Astrocyte of the hippocampus (primary cell): ENCODE measurements around the gene CDC45.

Experiments used
- DNase-seq: peaks from one replicate; pipeline ENCODE4 v3.0.0; 2011; ENCODE audit warnings: low read depth, low spot score

Gene CDC45

GRCh38 chr22:19494676-19495173, 15.0 kb downstream of the CDC45 start:
- no peak for DNase-seq

- no peak for DNase-seq
Observed at GRCh38 chr22:19495562-19496323, 16.0 kb downstream of the CDC45 start.

- no peak for DNase-seq
Observed at GRCh38 chr22:19496324-19496630, 16.6 kb downstream of the CDC45 start.

GRCh38 chr22:19497245-19497644, 17.5 kb downstream of the CDC45 start:
- peak; percentile 92 for DNase-seq

GRCh38 chr22:19498154-19498865, 18.6 kb downstream of the CDC45 start:
- no peak for DNase-seq

- no peak for DNase-seq
Observed at GRCh38 chr22:19498866-19499190, 19.1 kb downstream of the CDC45 start.

GRCh38 chr22:19499236-19499879, 19.6 kb downstream of the CDC45 start:
- DNase-seq: no peak

GRCh38 chr22:19499880-19500242, 20.1 kb downstream of the CDC45 start:
- no peak for DNase-seq

- DNase-seq: no peak
Observed at GRCh38 chr22:19501897-19502447, 22.3 kb downstream of the CDC45 start.

- DNase-seq: no peak
Observed at GRCh38 chr22:19503367-19503766, 23.6 kb downstream of the CDC45 start.

- DNase-seq: no peak
Observed at GRCh38 chr22:19503869-19504268, 24.1 kb downstream of the CDC45 start.

- DNase-seq: no peak
Observed at GRCh38 chr22:19504900-19505734, 25.4 kb downstream of the CDC45 start.

GRCh38 chr22:19505735-19506126, 26.0 kb downstream of the CDC45 start:
- DNase-seq: no peak

- no peak for DNase-seq
Observed at GRCh38 chr22:19506212-19506611, 26.5 kb downstream of the CDC45 start.

- no peak for DNase-seq
Observed at GRCh38 chr22:19507534-19507861, 27.8 kb downstream of the CDC45 start.

GRCh38 chr22:19508024-19508776, 28.5 kb downstream of the CDC45 start:
- no peak for DNase-seq

GRCh38 chr22:19509191-19509590, 29.5 kb downstream of the CDC45 start:
- DNase-seq: no peak

- no peak for DNase-seq
Observed at GRCh38 chr22:19509923-19510322, 30.2 kb downstream of the CDC45 start.

GRCh38 chr22:19510919-19511341, 31.2 kb downstream of the CDC45 start:
- no peak for DNase-seq

- DNase-seq: no peak
Observed at GRCh38 chr22:19513823-19514222, 34.1 kb downstream of the CDC45 start.
